Measurements from ENCODE around the gene FCHSD2. TPM values are rescaled to one million over a fixed set of nuclear protein-coding genes. Genes with fewer than 3 reads are reported as not detected.

FCHSD2 gene
- total RNA-seq, 4 donors from 2014 or later = 17.0 to 40.0 (median 27.0) TPM

DNA sequence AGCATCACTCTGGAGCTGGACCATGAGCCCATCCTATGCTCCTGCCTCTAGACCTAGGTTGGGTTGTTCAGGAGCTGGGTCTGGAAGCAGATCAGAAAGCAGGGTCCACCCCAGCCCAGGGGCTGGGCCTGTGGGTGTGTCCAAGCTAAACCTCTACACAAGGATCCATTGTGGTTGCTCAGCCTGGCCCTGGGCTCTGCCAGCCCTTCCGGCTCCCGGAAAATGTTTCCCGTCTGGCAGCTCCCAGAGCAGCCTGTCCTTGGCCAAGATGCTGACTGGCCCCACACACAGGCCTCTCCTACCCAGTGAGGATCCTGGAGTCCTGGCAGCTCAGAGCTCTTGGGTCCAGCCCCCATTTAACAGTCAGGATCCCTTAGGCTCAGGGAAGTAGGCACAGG is 35.3 kb upstream of the FCHSD2 start:
- TF ChIP-seq POLR2A (IDR thresholded peaks at IDR 0.05) = no peak
- H3K4me1 ChIP-seq = peaks cover 0 to 39% (median 16%) of the 10 kb centered on the region in 3 donors
- ATAC-seq = peak; percentile 62
- H3K27me3 ChIP-seq = no peaks in the 10 kb centered on the region
- no peak overlapping the region for H3K4me3 ChIP-seq
- peak overlapping the region in 3 of 4 donors; percentile 54 to 76 (median 64) for H3K27ac ChIP-seq
- H3K36me3 ChIP-seq = no peaks in the 10 kb centered on the region
- WGBS, 2 donors (ENCODE audit: low coverage in 1 of 2) = no CpG with 5 or more reads among the region's 3 CpGs
- no peaks in the 10 kb centered on the region for H3K9me3 ChIP-seq

DNA sequence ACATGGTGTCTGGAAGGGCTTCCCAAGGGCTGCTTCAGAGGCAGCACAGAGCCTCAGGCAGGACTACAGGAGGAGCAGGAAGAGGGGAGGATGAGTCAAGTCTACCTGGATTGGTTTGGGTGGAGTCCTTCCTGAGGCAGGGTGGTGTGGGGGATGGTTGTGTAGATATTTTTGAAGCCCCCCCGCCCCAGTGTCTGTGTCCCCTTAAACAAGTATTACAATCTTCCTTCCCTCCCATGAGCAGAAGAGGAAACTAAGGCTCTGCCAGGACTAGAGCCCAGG is 34.7 kb upstream of the FCHSD2 start:
- Histone ChIP-seq H3K27me3 (no peaks in the 10 kb centered on the region), H3K4me3 (no peak overlapping the region), H3K9me3 (no peaks in the 10 kb centered on the region), H3K27ac (peak overlapping the region in 3 of 4 donors; percentile 54 to 76 (median 64)), H3K36me3 (no peaks in the 10 kb centered on the region), H3K4me1 (peaks cover 0 to 39% (median 16%) of the 10 kb centered on the region in 3 donors)
- TF ChIP-seq POLR2AphosphoS5 (IDR thresholded peaks at IDR 0.05) (no peak), CTCF (IDR thresholded peaks at IDR 0.05) (no peak), EP300 (IDR thresholded peaks at IDR 0.05) (no peak), POLR2A (IDR thresholded peaks at IDR 0.05) (no peak)
- no CpG with 5 or more reads among the region's 1 CpG for WGBS, 2 donors (ENCODE audit: low coverage in 1 of 2)
- ATAC-seq = no peak

DNA sequence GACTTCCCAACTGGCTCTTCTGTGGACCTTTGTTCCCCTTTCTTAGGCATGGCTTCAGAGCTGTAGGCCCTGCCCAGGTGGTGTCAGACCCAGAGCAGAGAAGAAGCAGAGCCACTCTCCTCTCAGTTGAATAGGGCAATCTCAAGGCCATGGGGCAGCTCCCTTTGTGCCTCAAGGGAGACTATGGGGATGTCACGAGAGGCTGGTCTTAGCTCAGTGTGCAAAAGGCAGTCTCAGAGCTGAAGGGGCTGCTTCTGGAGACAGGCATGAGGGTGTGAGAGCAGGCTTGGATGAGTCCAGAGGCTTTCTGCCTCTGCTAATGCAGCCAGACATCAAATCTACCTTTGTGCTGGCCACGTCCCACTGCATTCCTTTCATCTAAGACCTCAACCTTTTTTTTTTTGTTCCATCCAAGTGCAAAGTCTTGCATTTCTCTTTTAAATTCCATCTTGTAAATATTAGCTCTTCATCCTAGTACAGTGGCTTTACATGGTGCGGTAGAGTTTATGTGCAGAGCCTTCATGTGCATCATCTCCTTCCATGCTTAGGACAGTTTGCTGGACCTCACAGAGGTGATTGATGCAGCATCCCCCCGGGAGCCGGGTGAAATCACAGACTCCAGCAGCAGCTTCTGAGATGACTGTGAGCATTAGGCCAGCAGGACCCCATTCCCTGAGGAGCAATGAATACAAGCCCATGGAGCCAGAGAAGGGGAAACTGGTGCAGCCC is 34.2 kb upstream of the FCHSD2 start:
- Histone ChIP-seq H3K4me3 (no peak overlapping the region), H3K9me3 (no peaks in the 10 kb centered on the region), H3K27me3 (no peaks in the 10 kb centered on the region), H3K36me3 (no peaks in the 10 kb centered on the region), H3K4me1 (peaks cover 0 to 39% (median 16%) of the 10 kb centered on the region in 3 donors), H3K27ac (peak overlapping the region in 2 of 4 donors; percentile 33 to 76)
- TF ChIP-seq CTCF (IDR thresholded peaks at IDR 0.05) (no peak), POLR2A (IDR thresholded peaks at IDR 0.05) (no peak)
- ATAC-seq = no peak
- 71% methylated on average over 2 of the region's 5 CpGs; no CpG with 5 or more reads in 1 of the 2 donors for WGBS, 2 donors (ENCODE audit: low coverage in 1 of 2)

DNA sequence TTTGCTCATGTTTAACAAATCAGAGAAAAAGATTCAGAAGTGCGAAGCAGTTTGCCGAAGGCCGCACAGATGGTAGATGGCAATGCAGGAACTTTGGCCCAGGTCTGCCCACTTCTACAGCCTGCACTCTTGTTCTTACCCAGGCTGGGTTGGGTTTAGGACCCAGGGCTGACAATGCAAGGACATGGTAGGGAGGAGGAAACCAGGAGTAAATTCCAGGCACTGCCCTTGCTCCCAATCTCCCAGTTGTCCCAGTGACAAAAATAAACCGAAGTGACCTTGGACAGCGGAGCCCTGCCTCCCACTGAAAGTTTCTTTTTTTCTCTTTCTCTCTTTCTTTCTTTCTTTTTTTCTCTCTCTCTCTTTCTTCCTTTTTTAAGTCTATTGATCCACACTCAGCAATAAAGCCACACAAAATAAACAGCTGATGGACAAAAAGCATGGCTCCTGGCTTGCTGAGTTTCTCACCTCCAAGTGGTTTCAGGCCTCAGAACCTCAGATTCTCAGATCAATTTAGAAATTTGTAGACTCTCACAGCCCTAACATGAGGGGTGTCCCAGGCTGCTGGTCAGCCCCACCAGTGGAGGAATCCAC is 33.5 kb upstream of the FCHSD2 start:
- TF ChIP-seq CTCF (IDR thresholded peaks at IDR 0.05) (no peak), EP300 (IDR thresholded peaks at IDR 0.05) (no peak), POLR2AphosphoS5 (IDR thresholded peaks at IDR 0.05) (no peak), POLR2A (IDR thresholded peaks at IDR 0.05) (no peak)
- Histone ChIP-seq H3K4me3 (no peak overlapping the region), H3K27ac (peak overlapping the region in 1 of 4 donors; percentile 33), H3K27me3 (no peaks in the 10 kb centered on the region), H3K4me1 (peaks cover 0 to 39% (median 16%) of the 10 kb centered on the region in 3 donors), H3K36me3 (no peaks in the 10 kb centered on the region), H3K9me3 (no peaks in the 10 kb centered on the region)
- no peak for ATAC-seq
- 44 to 70% methylated on average over 2 to 5 of the region's 5 CpGs for WGBS, 2 donors (ENCODE audit: low coverage in 1 of 2)

GRCh38 chr11:73174495-73174791 is 32.3 kb upstream of the FCHSD2 start:
- Histone ChIP-seq H3K27ac (no peak overlapping the region), H3K36me3 (no peaks in the 10 kb centered on the region), H3K4me3 (no peak overlapping the region), H3K4me1 (peaks cover 0 to 39% (median 16%) of the 10 kb centered on the region in 3 donors), H3K9me3 (no peaks in the 10 kb centered on the region), H3K27me3 (no peaks in the 10 kb centered on the region)
- ATAC-seq = no peak
- no peak for TF ChIP-seq EP300 (IDR thresholded peaks at IDR 0.05)
- TF ChIP-seq POLR2A (IDR thresholded peaks at IDR 0.05) = no peak
- no peak for TF ChIP-seq CTCF (IDR thresholded peaks at IDR 0.05)
- no peak for TF ChIP-seq POLR2AphosphoS5 (IDR thresholded peaks at IDR 0.05)
- WGBS, 2 donors (ENCODE audit: low coverage in 1 of 2) = 86 to 96% methylated on average over 3 of the region's 3 CpGs

Measured in gastroesophageal sphincter (tissue), 4 donors.